HG03039 (cell line): Measurements from ENCODE around the gene SNX30.
"Not testable (repeated sequence)": the region's sequence is repeated elsewhere in the genome, so short reads cannot be mapped to it uniquely, and the experiment has no call there.

Experiments
- ATAC-seq: cut with Tn5 transposase; IDR thresholded peaks from one replicate; pipeline ENCODE4 v1.9.1; 2021; ENCODE audit warnings: mild to moderate bottlenecking, moderate library complexity; ENCODE audit not compliant: unreplicated experiment

Gene SNX30, protein sequence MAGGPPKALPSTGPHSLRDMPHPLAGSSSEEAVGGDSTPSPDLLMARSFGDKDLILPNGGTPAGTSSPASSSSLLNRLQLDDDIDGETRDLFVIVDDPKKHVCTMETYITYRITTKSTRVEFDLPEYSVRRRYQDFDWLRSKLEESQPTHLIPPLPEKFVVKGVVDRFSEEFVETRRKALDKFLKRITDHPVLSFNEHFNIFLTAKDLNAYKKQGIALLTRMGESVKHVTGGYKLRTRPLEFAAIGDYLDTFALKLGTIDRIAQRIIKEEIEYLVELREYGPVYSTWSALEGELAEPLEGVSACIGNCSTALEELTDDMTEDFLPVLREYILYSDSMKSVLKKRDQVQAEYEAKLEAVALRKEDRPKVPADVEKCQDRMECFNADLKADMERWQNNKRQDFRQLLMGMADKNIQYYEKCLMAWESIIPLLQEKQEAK

DNA sequence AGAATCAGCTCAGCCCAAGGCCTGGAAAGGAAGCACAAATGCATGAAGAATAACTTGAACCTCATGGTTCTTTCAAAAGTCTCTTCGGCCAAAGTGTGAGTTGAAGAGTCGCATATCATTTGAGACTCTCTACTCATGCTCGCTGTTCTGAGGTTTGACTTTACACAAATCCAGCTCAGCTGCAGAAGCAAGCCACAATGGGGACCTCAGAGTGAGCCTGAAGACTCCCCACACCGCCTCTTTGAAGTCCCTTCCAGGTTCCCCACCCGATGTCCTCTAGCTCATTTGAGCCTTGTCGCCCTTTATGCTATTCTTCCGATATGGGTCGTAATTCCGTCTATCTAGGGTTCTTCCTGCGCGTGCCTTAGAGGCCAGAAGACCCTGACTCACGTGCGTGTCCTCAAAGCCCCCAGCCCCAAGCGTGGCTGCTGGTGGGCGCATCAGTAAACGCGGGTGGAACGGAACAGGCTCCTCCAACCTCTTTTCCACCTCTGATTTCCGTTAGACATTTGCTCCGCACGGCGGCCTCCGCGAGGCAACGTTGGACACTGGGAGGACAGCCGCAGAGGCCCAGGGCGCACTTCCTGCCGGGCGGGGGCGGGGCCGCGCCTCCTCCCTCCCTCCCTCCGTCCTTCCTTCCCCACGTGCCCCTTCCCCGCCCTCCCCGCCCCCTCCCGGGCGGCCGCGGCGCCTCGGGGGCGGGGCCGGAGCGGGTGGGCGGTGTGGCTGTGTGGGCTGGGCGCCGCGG, at the start of gene SNX30:
Gene SNX30 (plus strand): TSS at position 745 of the 748 bp plus-strand sequence. CDS start 242 bp downstream, outside the sequence.
- ATAC-seq: peak; percentile 70

DNA sequence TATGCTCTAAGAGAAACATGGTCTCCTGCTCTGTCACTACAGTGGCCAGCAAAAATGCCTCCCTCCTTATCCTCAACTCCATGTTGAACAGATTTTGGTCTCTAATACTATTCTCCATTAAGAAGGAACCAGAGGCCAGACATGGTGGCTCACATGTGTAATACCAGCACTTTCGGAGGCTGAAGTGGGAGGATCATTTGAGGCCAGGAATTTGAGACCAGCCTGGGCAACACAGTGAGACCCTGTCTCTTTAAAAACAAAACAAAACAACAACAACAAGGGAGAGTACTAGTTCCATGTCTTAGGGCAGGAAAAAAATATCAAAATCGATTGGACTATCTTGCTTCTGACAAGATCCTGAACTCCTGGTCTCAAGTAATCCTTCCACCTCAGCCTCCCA, 47.3 kb upstream of the SNX30 start:
- no peak for ATAC-seq

DNA sequence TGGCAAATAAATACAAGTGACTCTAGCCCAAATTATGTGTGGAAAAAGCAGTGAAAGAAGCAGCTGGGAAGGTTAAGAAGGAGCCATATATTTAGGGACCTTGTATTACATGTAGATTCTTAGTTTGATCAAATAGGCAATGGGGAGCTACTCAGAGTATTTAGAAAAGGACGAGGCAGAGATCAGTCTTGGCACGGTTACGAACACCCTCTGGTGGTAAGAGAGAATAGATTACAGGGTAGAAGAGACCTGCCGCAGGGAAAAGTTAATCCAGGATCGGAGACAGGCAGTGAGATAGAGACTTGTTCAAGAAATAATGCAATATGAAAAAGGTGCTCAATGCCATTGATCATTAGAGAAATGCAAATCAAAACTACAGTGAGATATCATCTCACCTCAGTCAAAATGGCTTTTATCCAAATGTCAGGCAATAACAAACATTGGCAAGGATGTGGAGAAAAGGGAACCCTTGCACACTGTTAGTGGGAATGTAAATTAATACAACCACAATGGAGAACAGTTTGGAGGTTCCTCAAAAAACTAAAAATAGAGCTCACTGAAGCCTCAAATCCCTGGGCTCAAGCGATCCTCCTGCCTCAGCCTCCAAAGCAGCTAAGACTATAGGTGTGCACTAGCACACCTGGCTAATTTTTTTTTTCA, 44.7 kb upstream of the SNX30 start:
- no peak for ATAC-seq

DNA sequence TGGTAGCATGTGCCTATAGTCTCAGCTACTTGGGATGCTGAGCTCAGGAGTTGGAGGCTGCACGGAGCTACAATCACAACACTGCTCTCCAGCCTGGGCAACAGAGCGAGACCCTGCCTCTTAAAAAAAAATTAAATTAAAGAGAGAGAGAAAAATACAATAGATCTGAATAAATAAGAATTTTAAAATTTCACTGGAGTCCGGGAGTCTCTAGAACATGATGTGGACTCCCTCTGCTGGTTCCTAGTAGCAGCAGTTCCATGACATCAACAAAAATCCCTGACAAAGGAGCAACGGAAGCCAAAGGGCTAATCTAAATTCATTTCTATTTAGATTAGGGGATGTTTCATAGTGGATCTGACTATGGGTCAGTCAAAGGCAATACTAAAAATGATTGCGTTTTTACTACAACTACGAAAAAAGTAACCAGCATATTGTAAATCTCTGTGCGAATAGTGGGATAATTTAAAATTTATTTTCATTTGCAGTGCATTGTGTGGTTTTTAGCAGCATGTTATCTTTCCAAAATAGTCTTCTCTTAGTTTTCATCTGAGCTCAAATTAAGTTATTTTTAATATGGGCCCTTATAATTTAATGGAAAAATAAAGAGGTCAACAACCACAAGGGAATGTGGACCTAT, 39.4 kb upstream of the SNX30 start:
- ATAC-seq: no peak

DNA sequence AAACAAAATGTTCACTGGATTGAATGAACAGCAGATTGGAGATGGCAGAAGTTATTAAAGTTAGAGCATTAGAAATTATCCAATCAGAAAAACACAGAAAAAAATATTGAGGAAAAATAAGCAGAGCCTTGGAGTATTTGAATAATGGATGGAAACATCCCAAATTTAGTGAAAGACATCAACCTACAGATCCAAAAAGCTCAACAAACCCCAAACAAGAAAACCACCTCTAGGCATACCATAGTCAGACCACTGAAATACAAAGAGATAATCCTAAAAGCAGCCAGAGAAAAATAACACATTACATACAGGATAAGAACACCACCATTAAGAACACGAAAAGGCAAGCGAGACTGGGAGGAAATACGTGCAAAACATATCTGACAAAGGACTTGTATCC, 37.9 kb upstream of the SNX30 start:
- no peak for ATAC-seq

DNA sequence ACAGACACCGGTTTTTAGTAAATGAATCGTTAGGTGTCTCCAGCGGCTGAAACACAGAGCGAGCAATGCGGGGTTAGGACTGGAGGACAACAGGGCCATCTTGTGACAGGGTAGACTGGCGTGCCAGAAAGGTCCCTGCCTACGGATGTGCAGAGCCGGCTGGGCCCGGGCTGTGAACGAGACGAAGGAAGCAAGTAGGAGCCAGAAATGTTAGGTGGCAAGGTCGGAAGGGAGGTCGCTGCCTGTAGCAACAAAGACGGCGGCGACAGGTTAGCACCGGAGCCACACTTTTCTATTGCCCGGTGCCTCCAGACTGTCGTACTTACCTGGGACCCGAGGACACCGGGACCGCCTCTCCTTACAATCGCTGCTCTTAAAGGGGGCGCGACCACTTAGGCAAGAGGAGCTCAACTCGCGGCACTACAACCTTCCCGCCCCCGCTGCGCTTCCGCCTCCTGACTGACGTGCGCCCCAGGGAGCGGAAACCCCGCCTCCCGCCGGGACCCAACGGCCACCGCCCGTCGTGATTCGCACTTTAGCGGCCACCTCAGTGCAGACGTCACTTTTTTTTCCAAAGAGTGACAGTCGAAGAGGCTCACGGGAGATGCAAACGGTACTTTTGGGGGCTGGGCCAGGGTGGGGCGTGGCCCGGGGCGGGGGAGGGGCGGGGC, 32.8 kb upstream of the SNX30 start, which contains the start of gene INIP:
Gene INIP (minus strand): TSS at position 457 of the 671 bp plus-strand sequence. CDS start 1,632 bp downstream, outside the sequence.
- peak; percentile 94 for ATAC-seq

DNA sequence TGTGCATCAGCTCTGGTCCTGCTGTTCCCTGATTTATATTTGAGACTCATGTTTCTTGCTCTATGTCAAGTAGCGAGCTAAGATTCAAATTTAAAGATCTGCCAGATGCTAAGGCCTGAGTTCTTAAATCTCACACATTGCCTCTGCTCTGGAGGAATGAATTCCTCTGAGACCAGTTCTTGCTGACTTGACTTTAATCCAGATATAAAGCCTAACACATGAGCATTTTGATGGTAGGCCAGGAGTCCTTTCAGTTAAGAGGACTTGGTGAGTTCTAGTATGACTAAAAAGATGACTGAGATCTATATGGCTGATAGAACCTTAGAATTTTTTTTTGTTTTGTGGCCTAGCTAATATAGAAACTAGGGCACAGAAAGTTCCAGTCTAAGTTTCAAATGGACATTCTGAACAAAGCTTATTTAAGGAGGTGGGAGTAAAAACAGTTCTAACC, 31.3 kb upstream of the SNX30 start:
- ATAC-seq: no peak

DNA sequence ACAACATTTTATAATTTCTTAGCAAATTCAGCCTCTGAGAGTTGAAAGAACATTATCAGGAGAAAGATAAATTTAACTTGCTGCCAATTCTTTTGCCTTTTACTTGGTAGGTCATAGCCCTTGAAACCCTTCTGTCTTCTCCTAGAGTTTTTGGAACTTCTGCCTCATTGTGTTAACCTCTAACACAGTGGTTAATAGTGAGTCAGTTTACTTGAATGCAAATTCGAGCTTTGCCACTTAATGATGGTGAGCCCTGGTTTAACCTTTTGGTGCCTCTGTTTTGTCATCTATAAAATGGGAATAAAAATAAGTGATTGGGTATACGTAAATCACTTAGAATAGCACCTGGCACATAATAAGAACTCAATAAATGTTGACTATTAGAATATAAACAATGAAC, 30.9 kb upstream of the SNX30 start:
- no peak for ATAC-seq

DNA sequence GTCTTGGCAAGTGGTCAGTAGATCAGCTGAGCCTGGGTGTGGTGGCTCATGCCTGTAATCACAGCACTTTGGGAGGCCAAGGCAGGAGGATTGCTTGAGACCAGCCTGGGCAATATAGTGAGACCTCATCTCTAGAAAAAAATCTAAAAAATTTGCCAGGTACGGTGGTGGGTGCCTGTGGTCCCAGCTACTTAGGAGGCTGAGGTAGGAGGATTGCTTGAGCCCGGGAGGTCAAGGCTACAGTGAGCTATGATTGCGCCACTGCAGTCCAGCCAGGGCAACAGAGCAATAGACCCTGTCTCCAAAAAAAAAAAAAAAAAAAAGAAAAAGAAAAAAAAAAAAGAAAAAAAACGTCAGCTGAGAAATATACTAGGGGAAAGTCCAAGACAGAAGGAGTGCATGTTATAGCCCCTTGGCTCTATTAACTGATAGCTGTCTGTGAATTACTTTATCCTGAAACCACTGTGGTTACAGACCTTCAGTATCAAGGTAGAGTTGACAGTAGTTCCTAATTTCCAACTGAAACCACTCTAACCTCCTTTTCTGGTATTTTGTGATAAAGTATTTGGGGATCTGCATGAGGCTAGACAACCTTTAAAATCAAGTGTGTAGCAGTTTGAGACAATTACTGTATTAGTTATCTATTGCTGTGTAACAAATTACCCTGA, 30.3 kb upstream of the SNX30 start:
- no peak for ATAC-seq

DNA sequence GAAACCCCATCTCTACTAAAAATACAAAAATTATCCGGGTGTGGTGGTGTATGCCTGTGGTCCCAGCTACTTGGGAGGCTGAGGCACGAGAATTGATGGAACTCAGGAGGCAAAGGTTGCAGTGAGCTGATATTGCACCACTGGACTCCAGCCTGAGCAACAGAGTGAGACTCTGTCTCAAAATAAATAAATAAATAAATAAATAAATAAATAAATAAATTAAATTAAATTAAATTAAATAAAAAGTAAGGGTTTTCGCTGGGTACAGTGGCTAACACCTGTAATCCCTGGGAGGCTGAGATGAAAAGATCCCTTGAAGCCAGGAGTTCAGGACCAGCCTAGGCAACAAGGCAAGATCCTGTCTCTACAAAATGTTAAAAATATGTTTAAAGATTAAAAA, 27.8 kb upstream of the SNX30 start:
- not testable (repeated sequence) for ATAC-seq

DNA sequence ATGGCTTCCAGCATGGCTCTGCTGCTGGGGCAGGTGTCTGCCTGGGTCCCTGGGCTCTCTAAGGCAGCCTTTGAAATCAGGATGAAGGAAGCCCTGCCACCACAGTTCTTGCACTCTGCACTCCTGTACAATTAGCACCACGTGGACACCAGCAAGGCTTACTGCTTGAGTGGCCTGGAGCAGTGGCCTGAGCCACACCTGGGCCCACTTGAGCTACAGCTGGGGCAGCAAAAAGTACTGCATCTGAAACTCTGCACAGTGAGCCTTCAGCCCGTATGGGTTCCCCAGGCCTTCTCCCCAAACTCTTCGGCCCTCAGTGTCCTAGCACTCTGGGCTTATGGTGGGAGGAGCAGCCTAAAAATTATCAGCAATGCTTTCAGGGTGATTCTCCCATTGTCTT, 24.6 kb upstream of the SNX30 start:
- no peak for ATAC-seq

DNA sequence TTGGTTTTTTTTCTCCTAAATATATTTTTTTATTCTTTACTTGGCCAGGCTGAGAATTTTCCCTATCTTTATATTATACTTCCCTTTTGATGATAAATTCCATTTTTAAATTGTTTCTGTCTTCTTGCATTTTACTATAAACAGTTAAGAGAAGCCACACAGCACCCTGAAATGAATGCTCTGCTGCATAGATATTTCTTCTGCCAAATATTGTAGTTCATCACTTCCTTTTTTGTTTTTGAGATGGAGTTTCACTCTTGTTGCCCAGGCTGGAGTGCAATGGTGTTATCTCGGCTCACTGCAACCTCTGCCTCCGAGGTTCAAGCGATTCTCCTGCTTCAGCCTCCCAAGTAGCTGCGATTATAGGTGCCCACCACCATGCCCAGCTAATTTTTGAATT, 24.1 kb upstream of the SNX30 start:
- ATAC-seq: no peak

DNA sequence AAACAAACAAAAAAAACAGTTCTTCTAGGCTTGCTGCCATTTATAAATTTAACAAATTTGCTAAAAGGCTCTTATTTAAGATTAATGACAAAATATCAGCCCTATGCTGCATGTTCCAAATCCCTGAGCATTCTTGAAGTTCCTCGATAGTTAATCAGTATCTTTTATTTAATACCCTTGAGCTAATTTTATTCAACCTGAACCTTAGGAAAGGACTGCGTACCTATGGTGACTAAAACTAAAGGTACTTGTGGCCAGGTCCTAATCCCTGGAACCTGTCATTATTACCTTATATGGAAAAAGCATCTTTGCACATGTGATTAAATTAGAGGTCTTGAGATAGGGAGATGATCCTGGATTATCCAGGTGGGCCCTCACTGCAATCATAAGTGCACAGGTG, 22.2 kb upstream of the SNX30 start:
- ATAC-seq: no peak

DNA sequence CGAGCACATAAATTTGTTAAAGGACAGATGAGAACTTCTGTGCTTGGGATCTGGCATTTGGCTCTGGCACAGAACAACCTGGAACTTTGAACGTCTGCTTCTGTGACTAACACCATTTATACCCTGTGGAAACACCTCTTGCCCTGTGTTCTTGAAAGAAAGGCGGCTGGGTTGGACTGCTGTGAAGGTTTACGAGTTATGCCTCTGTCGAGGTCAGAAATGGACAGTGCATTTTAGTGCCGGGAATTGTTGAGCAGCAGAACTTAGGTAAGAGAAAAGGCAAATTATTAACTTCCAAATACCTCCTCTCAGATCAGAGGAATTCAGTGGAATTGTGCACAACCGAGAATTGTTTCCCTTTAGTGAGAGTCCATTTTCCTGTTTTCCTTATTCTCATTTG, 18.6 kb upstream of the SNX30 start:
- ATAC-seq: no peak

DNA sequence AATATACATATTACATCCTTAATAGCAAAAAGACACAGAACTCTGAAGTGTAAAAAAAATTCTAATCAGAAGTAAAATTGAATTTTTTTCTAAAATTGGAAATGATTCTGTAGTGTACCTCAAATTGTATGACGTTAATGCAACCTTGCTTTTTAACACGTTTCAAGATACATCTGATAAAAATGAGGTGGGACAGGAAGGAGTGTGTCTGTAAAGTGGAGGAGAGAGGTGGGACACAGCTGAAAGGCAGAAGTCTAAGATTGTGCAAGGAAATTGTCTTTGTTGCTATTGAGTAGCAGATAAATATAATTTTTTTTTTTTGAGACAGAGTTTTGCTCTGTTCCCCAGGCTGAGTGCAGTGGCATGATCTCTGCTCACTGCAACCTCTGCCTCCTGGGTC, 15.7 kb upstream of the SNX30 start:
- no peak for ATAC-seq

DNA sequence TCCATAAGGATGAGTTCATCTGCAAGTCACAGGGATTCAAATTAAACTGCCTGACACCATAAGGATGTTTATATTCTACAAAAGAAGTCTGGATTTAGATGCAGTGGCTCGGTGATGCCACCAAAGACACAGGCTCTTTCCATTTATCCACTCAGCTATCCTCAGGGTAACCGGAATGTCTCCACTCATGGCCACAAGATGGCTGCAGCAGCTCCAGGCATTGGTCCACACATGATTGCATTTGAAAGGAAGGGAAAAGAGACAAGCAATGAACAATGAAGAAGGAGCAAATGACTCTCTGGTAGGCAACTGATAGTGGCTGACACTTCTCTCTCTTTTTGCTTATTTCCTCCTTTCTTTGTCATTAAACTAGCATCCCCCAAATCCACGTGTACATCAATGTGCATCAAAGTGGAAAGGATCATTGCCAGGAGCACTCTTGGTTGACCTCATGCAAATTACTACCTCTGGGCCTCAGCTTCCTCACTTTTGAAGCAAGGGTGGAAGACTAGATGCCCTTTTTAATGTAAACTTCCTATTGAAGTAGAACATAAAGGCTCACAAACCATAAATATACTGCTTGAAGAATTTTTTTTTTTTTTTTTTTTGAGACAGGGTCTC, 7.2 kb upstream of the SNX30 start:
- no peak for ATAC-seq

DNA sequence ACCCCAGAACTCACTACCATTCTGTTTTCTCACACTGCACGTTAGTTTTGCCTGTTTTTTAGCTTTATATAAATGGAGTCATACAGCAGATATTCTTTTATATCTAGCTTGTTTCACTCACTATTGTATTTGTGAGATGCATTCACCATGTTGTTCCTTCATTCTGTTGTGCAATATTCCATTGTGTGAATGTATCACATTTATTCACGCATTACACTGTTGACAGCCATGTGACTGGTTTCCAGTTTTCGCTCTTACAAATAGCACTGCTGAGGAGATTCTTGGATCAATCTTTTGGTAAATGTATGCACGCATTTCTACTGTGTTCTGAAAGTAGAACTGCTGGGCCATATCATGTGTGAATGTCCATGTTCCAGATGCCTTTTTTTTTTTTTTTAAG, 6.4 kb upstream of the SNX30 start:
- ATAC-seq: no peak

DNA sequence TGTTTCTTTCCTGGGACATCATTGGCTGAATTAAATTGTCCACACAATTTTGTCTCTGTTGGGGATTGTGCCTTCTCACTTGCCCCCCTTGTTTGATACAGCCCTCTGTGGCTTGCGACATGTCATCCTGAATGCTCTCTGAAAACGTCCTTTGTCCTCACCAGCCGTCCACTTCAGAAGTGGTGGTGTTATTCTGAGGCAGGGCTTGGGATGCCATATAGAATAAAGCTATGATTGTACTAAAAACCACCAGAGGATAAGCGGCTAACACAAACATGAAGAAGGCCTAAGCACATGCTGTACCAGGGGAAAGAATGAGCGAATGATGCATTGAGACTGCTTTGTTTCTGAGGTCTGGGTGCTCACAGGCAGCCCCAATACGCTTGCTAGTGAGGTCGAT, 3.5 kb upstream of the SNX30 start:
- ATAC-seq: no peak

DNA sequence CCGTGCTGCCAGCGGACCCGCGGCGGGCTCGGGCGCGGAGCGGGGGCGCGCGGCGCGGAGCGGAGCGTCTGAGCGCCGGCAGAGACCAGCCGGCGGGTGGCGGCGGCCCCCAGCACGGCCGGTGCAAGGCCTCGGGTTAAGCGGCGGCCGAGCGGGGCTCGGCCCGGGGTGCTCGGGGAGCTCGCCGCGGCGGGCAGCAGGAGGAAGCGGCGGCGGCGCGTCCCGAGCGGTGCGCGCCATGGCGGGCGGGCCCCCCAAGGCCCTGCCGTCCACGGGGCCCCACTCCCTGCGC, 150 bp downstream of the SNX30 start:
- no peak for ATAC-seq
